IPS-18c (cell line): ENCODE data around the gene DHRS9.

ENCODE experiments used
- H3K4me3 ChIP-seq: 2 replicates; pipeline ENCODE4 v1.7.0; 2013; ENCODE audit warnings: low read depth, mild to moderate bottlenecking, low read length, moderate library complexity; ENCODE audit not compliant: insufficient read depth
- H3K9me3 ChIP-seq: one replicate; pipeline ENCODE4 v1.6.1; 2013; ENCODE audit warnings: mild to moderate bottlenecking, low read length, moderate library complexity; ENCODE audit not compliant: control insufficient read depth, insufficient read depth

Gene DHRS9

GRCh38 chr2:169069341-169069740 is at the start of gene DHRS9:
Gene DHRS9 (plus strand): TSS chr2:169069563. CDS start chr2:169081582, 12,019 bp downstream.
- no peak within 1 kb of the TSS for H3K4me3 ChIP-seq
- no peaks in the 10 kb centered on the region for H3K9me3 ChIP-seq

- no peaks in the 10 kb centered on the region for H3K9me3 ChIP-seq
- H3K4me3 ChIP-seq, result no peak overlapping the region
Observed at GRCh38 chr2:169023161-169023560, 46.2 kb upstream of the DHRS9 start.

- no peaks in the 10 kb centered on the region for H3K9me3 ChIP-seq
Observed at GRCh38 chr2:169026056-169026455, 43.3 kb upstream of the DHRS9 start.

GRCh38 chr2:169027234-169027633 is 42.1 kb upstream of the DHRS9 start:
- no peaks in the 10 kb centered on the region for H3K9me3 ChIP-seq
- no peak overlapping the region for H3K4me3 ChIP-seq

More at GRCh38 chr2:169026056-169026455, 43.3 kb upstream of the DHRS9 start:
- no peak overlapping the region for H3K4me3 ChIP-seq

DNA sequence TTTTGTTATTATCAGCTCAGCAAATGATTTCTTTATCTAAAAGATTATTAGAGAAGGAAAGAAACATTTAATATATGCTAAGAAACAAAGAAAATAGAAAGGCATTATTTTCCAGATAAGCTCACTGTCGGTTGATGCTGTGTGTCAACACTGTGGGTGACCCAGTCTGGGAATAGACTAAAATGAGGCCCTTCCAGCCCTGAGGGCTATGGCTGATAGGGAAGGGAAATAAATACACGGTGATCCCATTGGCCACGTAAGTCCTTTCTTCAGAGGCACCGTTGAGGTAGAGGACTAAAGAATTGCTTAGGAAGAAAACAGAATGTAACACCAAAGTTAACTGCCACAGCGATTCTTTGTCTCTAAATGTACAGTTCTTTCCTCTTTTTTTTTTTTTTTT is 40.0 kb upstream of the DHRS9 start:
- H3K9me3 ChIP-seq, result no peaks in the 10 kb centered on the region
- no peak overlapping the region for H3K4me3 ChIP-seq

DNA sequence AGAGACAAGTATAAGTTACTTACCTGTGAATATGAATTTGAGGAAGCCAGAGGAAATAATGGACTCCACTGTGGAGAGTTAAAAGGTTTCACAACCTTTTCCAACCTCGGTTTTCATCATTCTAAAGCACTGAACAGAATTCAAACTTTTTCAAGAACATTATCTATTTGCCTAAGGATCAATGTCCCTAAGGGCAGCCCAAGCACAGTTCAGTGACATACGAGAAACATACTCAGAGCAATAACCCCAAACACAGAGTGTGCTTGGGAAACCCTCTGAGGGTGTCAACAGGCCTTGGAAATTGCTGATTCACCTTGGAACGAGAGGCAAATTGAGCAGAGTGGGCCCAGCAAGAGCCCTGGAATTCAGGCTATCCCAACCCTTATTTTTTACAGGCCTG is 38.2 kb upstream of the DHRS9 start, which contains the start of gene ABCB11:
ABCB11 (minus strand) TSS at position 123 of the 400 bp plus-strand sequence. CDS start 13,199 bp downstream, outside the sequence.
- H3K9me3 ChIP-seq, result no peaks in the 10 kb centered on the region
- H3K4me3 ChIP-seq, result no peak within 1 kb of the TSS

GRCh38 chr2:169034256-169034655 is 35.1 kb upstream of the DHRS9 start:
- Histone ChIP-seq H3K4me3 (no peak overlapping the region), H3K9me3 (no peaks in the 10 kb centered on the region)

DNA sequence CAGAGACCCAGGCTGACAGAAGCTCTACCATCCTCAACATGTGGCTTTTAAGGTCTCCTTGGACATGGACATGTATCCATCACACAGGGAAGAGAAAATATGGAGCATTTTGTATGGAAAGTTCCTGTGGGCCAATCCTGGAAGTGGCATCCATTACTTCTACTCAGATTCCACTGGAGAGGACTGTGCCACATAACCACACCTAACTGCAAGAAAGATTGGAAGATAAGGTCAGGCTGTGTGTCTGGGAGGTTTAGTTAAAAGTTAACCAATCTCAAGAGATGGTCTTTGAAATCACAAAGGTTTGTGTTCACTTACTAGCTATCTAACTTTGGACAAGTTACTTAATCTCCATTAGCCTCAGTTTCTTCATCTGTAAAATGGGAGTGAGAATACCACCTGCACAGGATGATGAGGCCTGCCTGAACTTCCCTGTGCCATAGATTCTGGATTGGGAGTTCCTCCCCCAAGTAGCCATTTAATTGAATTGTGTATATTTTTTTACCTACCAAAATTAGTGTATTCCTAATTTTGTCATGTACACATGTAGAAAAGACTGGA is 34.3 kb upstream of the DHRS9 start:
- Histone ChIP-seq H3K4me3 (no peak overlapping the region), H3K9me3 (no peaks in the 10 kb centered on the region)

- no peak overlapping the region for H3K4me3 ChIP-seq
- no peaks in the 10 kb centered on the region for H3K9me3 ChIP-seq
Observed at GRCh38 chr2:169035887-169036286, 33.5 kb upstream of the DHRS9 start.

GRCh38 chr2:169036736-169037440 is 32.5 kb upstream of the DHRS9 start:
- no peak overlapping the region for H3K4me3 ChIP-seq
- H3K9me3 ChIP-seq, result no peaks in the 10 kb centered on the region

- no peaks in the 10 kb centered on the region for H3K9me3 ChIP-seq
- no peak overlapping the region for H3K4me3 ChIP-seq
Observed at GRCh38 chr2:169038338-169038757, 31.0 kb upstream of the DHRS9 start.

- no peak overlapping the region for H3K4me3 ChIP-seq
- no peaks in the 10 kb centered on the region for H3K9me3 ChIP-seq
Observed at GRCh38 chr2:169039702-169040101, 29.7 kb upstream of the DHRS9 start.

DNA sequence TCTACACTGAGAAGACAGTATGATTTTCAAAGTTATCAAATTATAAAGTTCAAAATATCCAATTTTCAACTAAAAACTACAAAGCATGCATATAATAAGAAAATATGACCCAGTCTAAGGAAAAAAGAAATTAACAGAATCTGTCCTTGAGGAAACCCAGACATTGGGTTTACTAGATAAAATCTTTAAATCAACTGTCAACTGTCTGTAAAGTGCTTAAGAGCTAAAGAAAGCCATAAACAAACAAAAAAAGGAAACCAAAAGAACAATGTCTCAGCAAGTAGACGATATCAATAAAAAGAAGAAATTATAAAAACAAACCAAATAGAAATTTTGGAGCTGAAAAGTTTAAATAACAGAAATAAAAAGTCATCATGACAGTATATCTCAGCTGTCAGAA is 27.8 kb upstream of the DHRS9 start:
- no peak overlapping the region for H3K4me3 ChIP-seq
- H3K9me3 ChIP-seq, result no peaks in the 10 kb centered on the region

GRCh38 chr2:169042856-169043255 is 26.5 kb upstream of the DHRS9 start:
- Histone ChIP-seq H3K9me3 (no peaks in the 10 kb centered on the region), H3K4me3 (no peak overlapping the region)

DNA sequence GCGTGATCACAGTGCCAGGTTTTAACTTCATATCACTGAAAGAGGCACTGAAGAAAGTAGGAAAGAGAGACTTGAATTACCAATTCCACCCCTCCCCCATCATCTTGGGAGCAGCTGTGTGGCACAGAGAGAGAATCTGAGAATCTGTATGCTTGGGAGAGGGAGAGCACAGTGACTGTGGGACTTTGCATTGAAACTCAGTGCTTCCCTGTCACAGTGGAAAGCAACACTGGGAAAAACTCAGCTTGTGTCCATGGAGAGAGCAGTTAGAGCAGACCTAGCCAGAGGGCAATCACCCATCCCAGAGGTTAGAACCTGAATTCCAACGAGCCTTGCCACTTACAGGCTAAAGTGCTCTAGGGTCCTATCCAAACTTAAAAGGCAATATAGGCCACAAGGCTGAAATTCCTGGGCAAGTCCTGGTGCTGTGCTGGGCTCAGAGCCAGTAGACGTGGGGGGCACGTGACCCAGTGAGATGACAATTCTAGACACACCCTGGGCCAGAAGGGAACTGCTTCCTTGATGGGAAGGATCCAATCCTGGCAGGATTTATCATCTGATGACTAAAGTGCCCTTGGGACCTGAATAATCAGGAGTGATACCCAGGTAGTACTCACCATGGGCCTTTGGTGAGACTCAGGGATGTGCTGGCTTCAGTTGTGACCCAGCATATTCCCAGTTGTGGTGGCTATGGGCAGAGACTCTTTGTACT is 22.8 kb upstream of the DHRS9 start:
- no peaks in the 10 kb centered on the region for H3K9me3 ChIP-seq

GRCh38 chr2:169047256-169048250 is 21.8 kb upstream of the DHRS9 start:
- Histone ChIP-seq H3K9me3 (no peaks in the 10 kb centered on the region), H3K4me3 (no peak overlapping the region)

More for the DNA sequence above, 22.8 kb upstream of the DHRS9 start:
- H3K4me3 ChIP-seq, result no peak overlapping the region

GRCh38 chr2:169049142-169049541 is 20.2 kb upstream of the DHRS9 start:
- no peak overlapping the region for H3K4me3 ChIP-seq
- H3K9me3 ChIP-seq, result no peaks in the 10 kb centered on the region
